Endothelial cell (in vitro differentiated cells): ENCODE measurements around the gene PPOX. TPM values are rescaled to one million over a fixed set of nuclear protein-coding genes. Genes with fewer than 3 reads are reported as not detected.

Source experiments
- DNase-seq: peaks from one replicate; pipeline ENCODE4 v3.0.0; 2021; ENCODE audit warnings: low spot score
- H3K27ac Mint-ChIP-seq: one replicate; pipeline ENCODE4 v1.8.0; 2021; ENCODE audit warnings: mixed read lengths, inconsistent platforms; ENCODE audit not compliant: unreplicated experiment
- H3K27me3 Mint-ChIP-seq: one replicate; pipeline ENCODE4 v1.8.0; 2021; ENCODE audit warnings: mild to moderate bottlenecking, moderate library complexity, mixed read lengths, inconsistent platforms; ENCODE audit not compliant: unreplicated experiment
- H3K36me3 Mint-ChIP-seq: one replicate; pipeline ENCODE4 v1.8.0; 2021; ENCODE audit warnings: mild to moderate bottlenecking, low read depth, mixed read lengths, inconsistent platforms; ENCODE audit not compliant: unreplicated experiment
- H3K4me1 Mint-ChIP-seq: one replicate; pipeline ENCODE4 v1.8.0; 2021; ENCODE audit warnings: mild to moderate bottlenecking, mixed read lengths, inconsistent platforms; ENCODE audit not compliant: unreplicated experiment
- H3K4me3 Mint-ChIP-seq: one replicate; pipeline ENCODE4 v1.8.0; 2021; ENCODE audit warnings: mild to moderate bottlenecking, mixed read lengths, inconsistent platforms; ENCODE audit not compliant: unreplicated experiment
- H3K9me3 Mint-ChIP-seq: one replicate; pipeline ENCODE4 v1.8.0; 2021; ENCODE audit warnings: mixed read lengths, inconsistent platforms; ENCODE audit not compliant: unreplicated experiment
- total RNA-seq: library from RNA; stranded (reverse); fragmentation: NEBNext Ultra II Directional; extraction: Animal tissue kit (Norgen Biotek cat#: 25700); gene quantifications from one replicate; pipeline ENCODE4 v1.2.1, GENCODE V29; 2021; ENCODE audit not compliant: unreplicated experiment
- TF ChIP-seq, protein P1 (sequence below): fragments of 200-600 bp; sonication (generic); IDR thresholded peaks from one replicate; pipeline ENCODE4 v1.5.0; 2021; ENCODE audit warnings: antibody characterized with exemption; ENCODE audit not compliant: unreplicated experiment

PPOX gene
- total RNA-seq, 1 donor from 2014 or later = 39.0 TPM

DNA sequence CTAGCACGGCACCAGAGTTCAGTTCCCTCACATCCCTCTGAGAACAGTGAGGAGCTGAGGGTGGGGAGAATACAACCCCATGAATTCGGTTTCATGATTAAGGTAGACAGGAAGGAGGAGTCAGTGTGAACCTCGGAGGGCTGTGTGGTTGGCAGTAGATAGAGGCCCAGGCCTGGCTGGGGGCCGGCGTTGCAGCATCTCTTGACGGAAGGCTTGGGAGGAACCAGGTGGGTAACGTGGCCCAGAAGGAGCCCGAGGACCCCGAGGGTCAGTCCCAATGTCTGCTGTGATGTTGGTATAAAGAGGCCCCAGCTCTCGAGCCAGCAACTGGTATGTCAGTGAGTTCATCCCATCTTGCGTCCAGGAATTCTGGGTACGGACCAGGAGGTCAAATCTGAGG is 5.5 kb downstream of the PPOX start:
- Mint-ChIP-seq H3K4me1 (peaks cover 18% of the 10 kb centered on the region), H3K4me3 (no peak overlapping the region), H3K9me3 (no peaks in the 10 kb centered on the region), H3K27me3 (peaks cover 14% of the 10 kb centered on the region), H3K36me3 (peaks cover 52% of the 10 kb centered on the region), H3K27ac (no peak overlapping the region)
- TF ChIP-seq, protein P1, sequence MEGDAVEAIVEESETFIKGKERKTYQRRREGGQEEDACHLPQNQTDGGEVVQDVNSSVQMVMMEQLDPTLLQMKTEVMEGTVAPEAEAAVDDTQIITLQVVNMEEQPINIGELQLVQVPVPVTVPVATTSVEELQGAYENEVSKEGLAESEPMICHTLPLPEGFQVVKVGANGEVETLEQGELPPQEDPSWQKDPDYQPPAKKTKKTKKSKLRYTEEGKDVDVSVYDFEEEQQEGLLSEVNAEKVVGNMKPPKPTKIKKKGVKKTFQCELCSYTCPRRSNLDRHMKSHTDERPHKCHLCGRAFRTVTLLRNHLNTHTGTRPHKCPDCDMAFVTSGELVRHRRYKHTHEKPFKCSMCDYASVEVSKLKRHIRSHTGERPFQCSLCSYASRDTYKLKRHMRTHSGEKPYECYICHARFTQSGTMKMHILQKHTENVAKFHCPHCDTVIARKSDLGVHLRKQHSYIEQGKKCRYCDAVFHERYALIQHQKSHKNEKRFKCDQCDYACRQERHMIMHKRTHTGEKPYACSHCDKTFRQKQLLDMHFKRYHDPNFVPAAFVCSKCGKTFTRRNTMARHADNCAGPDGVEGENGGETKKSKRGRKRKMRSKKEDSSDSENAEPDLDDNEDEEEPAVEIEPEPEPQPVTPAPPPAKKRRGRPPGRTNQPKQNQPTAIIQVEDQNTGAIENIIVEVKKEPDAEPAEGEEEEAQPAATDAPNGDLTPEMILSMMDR = no peak
- no peak for DNase-seq

DNA sequence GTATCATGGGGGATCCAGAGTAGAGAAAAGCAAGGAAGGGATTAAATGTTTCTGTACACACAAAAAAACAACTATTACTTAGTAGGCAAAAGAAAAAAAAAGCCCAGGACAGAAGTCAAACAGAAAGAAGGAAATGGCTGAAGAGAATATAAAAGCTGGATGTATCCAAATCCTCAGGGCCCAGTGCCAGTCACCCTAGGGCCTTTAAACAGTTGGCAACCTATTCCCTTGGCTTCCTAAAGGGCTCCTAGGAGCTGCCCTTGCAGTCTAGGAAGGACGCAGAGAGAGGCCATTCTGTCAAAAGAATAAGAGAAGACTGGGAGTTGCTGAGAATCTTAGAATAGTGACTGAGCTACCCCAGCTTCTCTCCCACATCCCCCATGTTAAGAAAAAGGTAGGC is 6.1 kb downstream of the PPOX start:
- Mint-ChIP-seq H3K27ac (no peak overlapping the region), H3K4me1 (peaks cover 17% of the 10 kb centered on the region), H3K36me3 (peaks cover 52% of the 10 kb centered on the region), H3K4me3 (no peak overlapping the region), H3K9me3 (no peaks in the 10 kb centered on the region), H3K27me3 (peaks cover 14% of the 10 kb centered on the region)
- TF ChIP-seq, protein P1 = no peak
- DNase-seq = no peak

DNA sequence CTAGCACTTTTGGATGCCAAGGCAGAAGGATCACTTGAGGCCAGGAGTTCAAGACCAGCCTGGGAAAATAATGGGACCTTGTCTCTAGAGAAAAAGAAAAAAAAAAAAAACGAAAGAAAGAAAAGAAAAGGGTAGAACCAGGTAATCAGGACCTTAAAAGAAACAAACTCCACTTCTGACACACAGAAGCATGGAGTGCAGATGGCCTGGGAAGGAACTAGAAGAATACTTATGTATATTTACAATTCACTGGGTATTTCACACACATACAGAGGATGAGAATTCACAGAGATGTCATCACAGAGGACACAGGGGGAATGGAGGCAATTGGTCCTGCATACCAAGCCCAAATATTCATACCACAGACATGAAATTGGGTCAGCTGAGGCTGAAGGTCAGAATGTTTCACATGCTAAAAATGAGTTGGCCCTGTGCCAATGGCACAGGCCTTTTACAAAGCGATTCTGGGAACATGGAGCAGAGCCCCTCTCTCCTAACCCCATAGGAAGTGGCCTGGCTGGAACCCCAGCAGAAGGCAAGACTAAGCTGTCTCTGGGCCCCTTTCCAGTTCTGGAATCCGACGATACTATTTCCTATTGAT is 6.7 kb downstream of the PPOX start:
- Mint-ChIP-seq H3K27me3 (peaks cover 14% of the 10 kb centered on the region), H3K4me1 (peaks cover 19% of the 10 kb centered on the region), H3K4me3 (no peak overlapping the region), H3K9me3 (no peaks in the 10 kb centered on the region), H3K36me3 (peaks cover 52% of the 10 kb centered on the region), H3K27ac (no peak overlapping the region)
- TF ChIP-seq, protein P1 = no peak
- no peak for DNase-seq

DNA sequence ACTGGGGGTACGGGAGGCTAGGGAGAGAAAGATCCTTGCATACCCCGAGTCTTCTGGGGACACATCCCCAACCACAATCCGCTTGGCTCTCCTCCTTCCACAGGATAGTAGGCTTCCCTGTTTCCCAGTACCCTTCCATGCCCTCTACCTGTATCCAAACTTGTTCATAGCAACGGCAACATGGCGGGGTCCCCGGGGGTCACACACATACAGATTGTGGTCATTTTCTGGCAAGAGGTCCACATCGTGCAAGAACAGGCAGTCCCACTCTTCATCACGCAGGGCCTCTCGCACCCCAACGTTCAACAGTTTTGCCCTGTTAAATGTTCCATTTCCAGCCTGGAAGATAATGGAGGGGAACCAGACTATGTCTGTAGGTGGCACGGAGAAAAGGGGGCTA is 7.5 kb downstream of the PPOX start:
- H3K27me3 Mint-ChIP-seq = peaks cover 14% of the 10 kb centered on the region
- H3K4me1 Mint-ChIP-seq = peaks cover 25% of the 10 kb centered on the region
- DNase-seq = no peak
- H3K36me3 Mint-ChIP-seq = peaks cover 48% of the 10 kb centered on the region
- no peak overlapping the region for H3K27ac Mint-ChIP-seq
- no peaks in the 10 kb centered on the region for H3K9me3 Mint-ChIP-seq
- TF ChIP-seq, protein P1 = no peak
- no peak overlapping the region for H3K4me3 Mint-ChIP-seq

DNA sequence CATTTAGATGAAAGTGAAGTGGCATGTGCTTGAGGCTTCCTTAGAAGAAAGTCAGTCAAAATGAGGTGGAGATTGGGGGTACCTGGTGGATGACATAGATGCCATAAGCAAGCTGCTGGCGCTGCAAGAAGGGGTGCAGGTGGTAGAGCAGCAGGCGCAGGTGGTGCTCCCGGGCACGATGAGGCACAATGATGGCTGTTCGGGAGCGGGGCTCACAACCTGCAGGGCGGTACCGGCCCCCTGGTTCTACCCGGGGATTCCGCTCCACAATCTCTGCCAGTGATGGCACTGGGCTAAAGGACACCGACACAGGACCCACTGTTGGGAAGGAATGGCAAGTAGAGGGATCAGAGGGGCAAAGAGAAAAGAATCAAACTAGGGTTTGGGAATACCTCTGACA is 8.7 kb downstream of the PPOX start:
- H3K27ac Mint-ChIP-seq = no peak overlapping the region
- H3K36me3 Mint-ChIP-seq = peaks cover 43% of the 10 kb centered on the region
- H3K4me1 Mint-ChIP-seq = peaks cover 25% of the 10 kb centered on the region
- no peak overlapping the region for H3K4me3 Mint-ChIP-seq
- no peaks in the 10 kb centered on the region for H3K9me3 Mint-ChIP-seq
- DNase-seq = no peak
- TF ChIP-seq, protein P1 = no peak
- peaks cover 14% of the 10 kb centered on the region for H3K27me3 Mint-ChIP-seq
